ENCODE data around the gene PARD3. TPM values are rescaled to one million over a fixed set of nuclear protein-coding genes. Genes with fewer than 3 reads are reported as not detected.

Gene PARD3
- total RNA-seq, 3 donors from 2014 or later, result 0.35 to 0.53 (median 0.37) TPM

GRCh38 chr10:34333513-34333912, 481.6 kb downstream of the PARD3 start:
- H3K27me3 Mint-ChIP-seq (ENCODE audit: low read depth), result no peaks in the 10 kb centered on the region
- H3K9me3 Mint-ChIP-seq, result no peaks in the 10 kb centered on the region
- no peak for ATAC-seq
- H3K4me3 Mint-ChIP-seq, result no peak overlapping the region
- no peaks in the 10 kb centered on the region for H3K36me3 Mint-ChIP-seq (ENCODE audit: insufficient read depth)
- H3K4me1 Mint-ChIP-seq (ENCODE audit: low read depth), result no peaks in the 10 kb centered on the region
- no peak for DNase-seq

GRCh38 chr10:34327184-34327583, 487.9 kb downstream of the PARD3 start:
- no peaks in the 10 kb centered on the region for H3K36me3 Mint-ChIP-seq (ENCODE audit: insufficient read depth)
- DNase-seq (no peak), ATAC-seq (no peak)
- H3K9me3 Mint-ChIP-seq, result no peaks in the 10 kb centered on the region
- no peak overlapping the region for H3K4me3 Mint-ChIP-seq
- no peaks in the 10 kb centered on the region for H3K27me3 Mint-ChIP-seq (ENCODE audit: low read depth)
- no peaks in the 10 kb centered on the region for H3K4me1 Mint-ChIP-seq (ENCODE audit: low read depth)

- H3K4me1 Mint-ChIP-seq (ENCODE audit: low read depth), result no peaks in the 10 kb centered on the region
- DNase-seq (no peak), ATAC-seq (no peak)
- H3K27me3 Mint-ChIP-seq (ENCODE audit: low read depth), result no peaks in the 10 kb centered on the region
- no peaks in the 10 kb centered on the region for H3K9me3 Mint-ChIP-seq
- H3K36me3 Mint-ChIP-seq (ENCODE audit: insufficient read depth), result no peaks in the 10 kb centered on the region
- no peak overlapping the region for H3K4me3 Mint-ChIP-seq
Measured at GRCh38 chr10:34323192-34323591, 491.9 kb downstream of the PARD3 start.

GRCh38 chr10:34320265-34320664, 494.8 kb downstream of the PARD3 start:
- H3K9me3 Mint-ChIP-seq, result no peaks in the 10 kb centered on the region
- H3K4me1 Mint-ChIP-seq (ENCODE audit: low read depth), result no peaks in the 10 kb centered on the region
- no peaks in the 10 kb centered on the region for H3K27me3 Mint-ChIP-seq (ENCODE audit: low read depth)
- DNase-seq (no peak), ATAC-seq (no peak)
- no peaks in the 10 kb centered on the region for H3K36me3 Mint-ChIP-seq (ENCODE audit: insufficient read depth)
- no peak overlapping the region for H3K4me3 Mint-ChIP-seq

GRCh38 chr10:34319197-34319846, 495.8 kb downstream of the PARD3 start:
- no peaks in the 10 kb centered on the region for H3K27me3 Mint-ChIP-seq (ENCODE audit: low read depth)
- no peaks in the 10 kb centered on the region for H3K36me3 Mint-ChIP-seq (ENCODE audit: insufficient read depth)
- DNase-seq (no peak), ATAC-seq (no peak)
- H3K9me3 Mint-ChIP-seq, result no peaks in the 10 kb centered on the region
- H3K4me1 Mint-ChIP-seq (ENCODE audit: low read depth), result no peaks in the 10 kb centered on the region
- H3K4me3 Mint-ChIP-seq, result no peak overlapping the region

- no peaks in the 10 kb centered on the region for H3K27me3 Mint-ChIP-seq (ENCODE audit: low read depth)
- no peak for ATAC-seq
Measured at GRCh38 chr10:34316154-34316553, 498.9 kb downstream of the PARD3 start.

GRCh38 chr10:34314457-34314856, 500.6 kb downstream of the PARD3 start:
- no peak for DNase-seq
- H3K4me3 Mint-ChIP-seq, result no peak overlapping the region
- H3K9me3 Mint-ChIP-seq, result no peaks in the 10 kb centered on the region

More at GRCh38 chr10:34316154-34316553, 498.9 kb downstream of the PARD3 start:
- Mint-ChIP-seq H3K36me3 (ENCODE audit: insufficient read depth) (no peaks in the 10 kb centered on the region), H3K4me3 (no peak overlapping the region), H3K9me3 (no peaks in the 10 kb centered on the region), H3K4me1 (ENCODE audit: low read depth) (no peaks in the 10 kb centered on the region)
- no peak for DNase-seq

GRCh38 chr10:34313888-34314287, 501.2 kb downstream of the PARD3 start:
- H3K36me3 Mint-ChIP-seq (ENCODE audit: insufficient read depth), result no peaks in the 10 kb centered on the region
- DNase-seq (no peak), ATAC-seq (no peak)
- H3K9me3 Mint-ChIP-seq, result no peaks in the 10 kb centered on the region
- no peaks in the 10 kb centered on the region for H3K27me3 Mint-ChIP-seq (ENCODE audit: low read depth)
- no peaks in the 10 kb centered on the region for H3K4me1 Mint-ChIP-seq (ENCODE audit: low read depth)
- no peak overlapping the region for H3K4me3 Mint-ChIP-seq

More at GRCh38 chr10:34314457-34314856, 500.6 kb downstream of the PARD3 start:
- H3K27me3 Mint-ChIP-seq (ENCODE audit: low read depth), result no peaks in the 10 kb centered on the region
- no peaks in the 10 kb centered on the region for H3K36me3 Mint-ChIP-seq (ENCODE audit: insufficient read depth)
- H3K4me1 Mint-ChIP-seq (ENCODE audit: low read depth), result no peaks in the 10 kb centered on the region
- no peak for ATAC-seq

GRCh38 chr10:34313353-34313752, 501.7 kb downstream of the PARD3 start:
- H3K9me3 Mint-ChIP-seq, result no peaks in the 10 kb centered on the region
- DNase-seq (no peak), ATAC-seq (no peak)
- H3K36me3 Mint-ChIP-seq (ENCODE audit: insufficient read depth), result no peaks in the 10 kb centered on the region
- no peak overlapping the region for H3K4me3 Mint-ChIP-seq
- no peaks in the 10 kb centered on the region for H3K4me1 Mint-ChIP-seq (ENCODE audit: low read depth)
- no peaks in the 10 kb centered on the region for H3K27me3 Mint-ChIP-seq (ENCODE audit: low read depth)

GRCh38 chr10:34311679-34312078, 503.4 kb downstream of the PARD3 start:
- no peaks in the 10 kb centered on the region for H3K36me3 Mint-ChIP-seq (ENCODE audit: insufficient read depth)
- H3K4me3 Mint-ChIP-seq, result no peak overlapping the region
- H3K27me3 Mint-ChIP-seq (ENCODE audit: low read depth), result no peaks in the 10 kb centered on the region
- no peak for ATAC-seq
- DNase-seq, result no peak
- no peaks in the 10 kb centered on the region for H3K9me3 Mint-ChIP-seq
- H3K4me1 Mint-ChIP-seq (ENCODE audit: low read depth), result no peaks in the 10 kb centered on the region

GRCh38 chr10:34310234-34310633, 504.9 kb downstream of the PARD3 start:
- Mint-ChIP-seq H3K36me3 (ENCODE audit: insufficient read depth) (no peaks in the 10 kb centered on the region), H3K4me3 (no peak overlapping the region)
- no peak for ATAC-seq

GRCh38 chr10:34305189-34305588, 509.9 kb downstream of the PARD3 start:
- Mint-ChIP-seq H3K27me3 (ENCODE audit: low read depth) (no peaks in the 10 kb centered on the region), H3K36me3 (ENCODE audit: insufficient read depth) (no peaks in the 10 kb centered on the region), H3K4me1 (ENCODE audit: low read depth) (no peaks in the 10 kb centered on the region), H3K4me3 (no peak overlapping the region), H3K9me3 (no peaks in the 10 kb centered on the region)
- ATAC-seq, result no peak
- no peak for DNase-seq

More at GRCh38 chr10:34310234-34310633, 504.9 kb downstream of the PARD3 start:
- no peaks in the 10 kb centered on the region for H3K4me1 Mint-ChIP-seq (ENCODE audit: low read depth)
- no peak for DNase-seq
- H3K9me3 Mint-ChIP-seq, result no peaks in the 10 kb centered on the region
- no peaks in the 10 kb centered on the region for H3K27me3 Mint-ChIP-seq (ENCODE audit: low read depth)

- DNase-seq, result no peak
- Mint-ChIP-seq H3K4me1 (ENCODE audit: low read depth) (no peaks in the 10 kb centered on the region), H3K36me3 (ENCODE audit: insufficient read depth) (no peaks in the 10 kb centered on the region), H3K9me3 (no peaks in the 10 kb centered on the region), H3K27me3 (ENCODE audit: low read depth) (no peaks in the 10 kb centered on the region), H3K4me3 (no peak overlapping the region)
- no peak for ATAC-seq
Measured at GRCh38 chr10:34303022-34303421, 512.1 kb downstream of the PARD3 start.

GRCh38 chr10:34299105-34299611, 515.9 kb downstream of the PARD3 start:
- no peaks in the 10 kb centered on the region for H3K36me3 Mint-ChIP-seq (ENCODE audit: insufficient read depth)

GRCh38 chr10:34298346-34298818, 516.7 kb downstream of the PARD3 start:
- ATAC-seq (no peak), DNase-seq (no peak)
- Mint-ChIP-seq H3K4me1 (ENCODE audit: low read depth) (no peaks in the 10 kb centered on the region), H3K4me3 (no peak overlapping the region), H3K9me3 (no peaks in the 10 kb centered on the region), H3K27me3 (ENCODE audit: low read depth) (peaks cover 2% of the 10 kb centered on the region), H3K36me3 (ENCODE audit: insufficient read depth) (no peaks in the 10 kb centered on the region)

More at GRCh38 chr10:34299105-34299611, 515.9 kb downstream of the PARD3 start:
- Mint-ChIP-seq H3K9me3 (no peaks in the 10 kb centered on the region), H3K27me3 (ENCODE audit: low read depth) (peaks cover 2% of the 10 kb centered on the region), H3K4me3 (no peak overlapping the region), H3K4me1 (ENCODE audit: low read depth) (no peaks in the 10 kb centered on the region)
- DNase-seq, result no peak
- ATAC-seq, result peak in 1 of 2 donors; percentile 43
